ENCODE results near the gene CHURC1. TPM values are rescaled to one million over a fixed set of nuclear protein-coding genes. Genes with fewer than 3 reads are reported as not detected.

Gene CHURC1
- total RNA-seq, 1 experiment from 2014 or later = 52.4 TPM

DNA sequence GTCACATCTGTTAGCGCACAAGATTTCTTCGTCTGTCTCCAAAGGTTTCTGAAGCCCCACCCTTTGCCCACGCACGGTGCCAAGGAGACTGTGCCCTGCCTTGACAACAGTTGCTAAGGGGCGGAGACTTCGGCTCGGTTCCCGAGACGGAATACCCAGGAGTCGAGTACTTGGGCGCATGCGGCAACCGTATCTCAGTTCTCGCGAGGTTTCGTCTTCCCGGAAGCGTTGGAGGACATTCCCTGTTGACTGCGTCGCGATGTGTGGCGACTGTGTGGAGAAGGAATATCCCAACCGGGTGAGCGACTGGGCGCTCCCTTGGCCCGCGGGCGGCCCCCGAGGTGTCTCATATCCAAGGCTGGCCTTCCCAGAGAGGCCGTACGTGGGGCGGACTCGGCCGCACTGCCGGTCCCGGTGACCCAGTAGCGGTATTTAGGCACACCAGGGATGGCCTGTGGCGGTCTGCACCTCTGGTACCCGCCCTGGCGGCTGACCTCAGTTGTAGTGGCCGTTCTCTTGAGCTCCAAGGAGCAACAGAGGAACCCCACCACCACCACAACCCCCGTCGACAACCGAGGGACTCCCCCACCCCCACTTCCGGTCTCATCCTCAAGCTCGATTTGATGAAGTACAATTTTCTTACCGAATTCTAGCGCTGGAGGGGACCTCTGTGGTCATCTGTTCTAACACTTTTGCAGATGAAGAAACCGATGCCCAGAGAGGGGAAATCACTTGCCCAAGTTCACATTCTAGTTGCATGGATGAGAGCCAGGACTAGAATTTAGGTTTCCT is at the start of gene CHURC1 (continued):
- TF ChIP-seq, protein P1, sequence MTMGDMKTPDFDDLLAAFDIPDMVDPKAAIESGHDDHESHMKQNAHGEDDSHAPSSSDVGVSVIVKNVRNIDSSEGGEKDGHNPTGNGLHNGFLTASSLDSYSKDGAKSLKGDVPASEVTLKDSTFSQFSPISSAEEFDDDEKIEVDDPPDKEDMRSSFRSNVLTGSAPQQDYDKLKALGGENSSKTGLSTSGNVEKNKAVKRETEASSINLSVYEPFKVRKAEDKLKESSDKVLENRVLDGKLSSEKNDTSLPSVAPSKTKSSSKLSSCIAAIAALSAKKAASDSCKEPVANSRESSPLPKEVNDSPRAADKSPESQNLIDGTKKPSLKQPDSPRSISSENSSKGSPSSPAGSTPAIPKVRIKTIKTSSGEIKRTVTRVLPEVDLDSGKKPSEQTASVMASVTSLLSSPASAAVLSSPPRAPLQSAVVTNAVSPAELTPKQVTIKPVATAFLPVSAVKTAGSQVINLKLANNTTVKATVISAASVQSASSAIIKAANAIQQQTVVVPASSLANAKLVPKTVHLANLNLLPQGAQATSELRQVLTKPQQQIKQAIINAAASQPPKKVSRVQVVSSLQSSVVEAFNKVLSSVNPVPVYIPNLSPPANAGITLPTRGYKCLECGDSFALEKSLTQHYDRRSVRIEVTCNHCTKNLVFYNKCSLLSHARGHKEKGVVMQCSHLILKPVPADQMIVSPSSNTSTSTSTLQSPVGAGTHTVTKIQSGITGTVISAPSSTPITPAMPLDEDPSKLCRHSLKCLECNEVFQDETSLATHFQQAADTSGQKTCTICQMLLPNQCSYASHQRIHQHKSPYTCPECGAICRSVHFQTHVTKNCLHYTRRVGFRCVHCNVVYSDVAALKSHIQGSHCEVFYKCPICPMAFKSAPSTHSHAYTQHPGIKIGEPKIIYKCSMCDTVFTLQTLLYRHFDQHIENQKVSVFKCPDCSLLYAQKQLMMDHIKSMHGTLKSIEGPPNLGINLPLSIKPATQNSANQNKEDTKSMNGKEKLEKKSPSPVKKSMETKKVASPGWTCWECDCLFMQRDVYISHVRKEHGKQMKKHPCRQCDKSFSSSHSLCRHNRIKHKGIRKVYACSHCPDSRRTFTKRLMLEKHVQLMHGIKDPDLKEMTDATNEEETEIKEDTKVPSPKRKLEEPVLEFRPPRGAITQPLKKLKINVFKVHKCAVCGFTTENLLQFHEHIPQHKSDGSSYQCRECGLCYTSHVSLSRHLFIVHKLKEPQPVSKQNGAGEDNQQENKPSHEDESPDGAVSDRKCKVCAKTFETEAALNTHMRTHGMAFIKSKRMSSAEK (CRISPR knock-in tag; IDR thresholded peaks at IDR 0.05; ENCODE audit: borderline replicate concordance) = no peak
- TF ChIP-seq RELA (CRISPR knock-in tag; IDR thresholded peaks at IDR 0.05; ENCODE audit: borderline replicate concordance) = no peak
- peak; percentile 92 for TF ChIP-seq ETV6 (CRISPR knock-in tag; IDR thresholded peaks at IDR 0.05)
- TF ChIP-seq, protein P2, sequence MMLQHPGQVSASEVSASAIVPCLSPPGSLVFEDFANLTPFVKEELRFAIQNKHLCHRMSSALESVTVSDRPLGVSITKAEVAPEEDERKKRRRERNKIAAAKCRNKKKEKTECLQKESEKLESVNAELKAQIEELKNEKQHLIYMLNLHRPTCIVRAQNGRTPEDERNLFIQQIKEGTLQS (CRISPR knock-in tag; conservative IDR thresholded peaks at IDR 0.05) = no peak
- TF ChIP-seq, protein P3, sequence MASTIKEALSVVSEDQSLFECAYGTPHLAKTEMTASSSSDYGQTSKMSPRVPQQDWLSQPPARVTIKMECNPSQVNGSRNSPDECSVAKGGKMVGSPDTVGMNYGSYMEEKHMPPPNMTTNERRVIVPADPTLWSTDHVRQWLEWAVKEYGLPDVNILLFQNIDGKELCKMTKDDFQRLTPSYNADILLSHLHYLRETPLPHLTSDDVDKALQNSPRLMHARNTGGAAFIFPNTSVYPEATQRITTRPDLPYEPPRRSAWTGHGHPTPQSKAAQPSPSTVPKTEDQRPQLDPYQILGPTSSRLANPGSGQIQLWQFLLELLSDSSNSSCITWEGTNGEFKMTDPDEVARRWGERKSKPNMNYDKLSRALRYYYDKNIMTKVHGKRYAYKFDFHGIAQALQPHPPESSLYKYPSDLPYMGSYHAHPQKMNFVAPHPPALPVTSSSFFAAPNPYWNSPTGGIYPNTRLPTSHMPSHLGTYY (CRISPR knock-in tag; IDR thresholded peaks at IDR 0.05) = no peak
- TF ChIP-seq TP53 (CRISPR knock-in tag; IDR thresholded peaks at IDR 0.05) = 0 out of 2 replicates have a peak, but pooled peaks have one; percentile 51
- no peak for TF ChIP-seq TCF7 (CRISPR knock-in tag; IDR thresholded peaks at IDR 0.05; ENCODE audit: low read depth)
- TF ChIP-seq FOXK1 (CRISPR knock-in tag; IDR thresholded peaks at IDR 0.05) = peak; percentile 87
- TF ChIP-seq ZNF416 (CRISPR knock-in tag; IDR thresholded peaks at IDR 0.05) = no peak
- TF ChIP-seq, protein P4, sequence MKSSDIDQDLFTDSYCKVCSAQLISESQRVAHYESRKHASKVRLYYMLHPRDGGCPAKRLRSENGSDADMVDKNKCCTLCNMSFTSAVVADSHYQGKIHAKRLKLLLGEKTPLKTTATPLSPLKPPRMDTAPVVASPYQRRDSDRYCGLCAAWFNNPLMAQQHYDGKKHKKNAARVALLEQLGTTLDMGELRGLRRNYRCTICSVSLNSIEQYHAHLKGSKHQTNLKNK (CRISPR knock-in tag; IDR thresholded peaks at IDR 0.05) = no peak
- TF ChIP-seq, protein P5, sequence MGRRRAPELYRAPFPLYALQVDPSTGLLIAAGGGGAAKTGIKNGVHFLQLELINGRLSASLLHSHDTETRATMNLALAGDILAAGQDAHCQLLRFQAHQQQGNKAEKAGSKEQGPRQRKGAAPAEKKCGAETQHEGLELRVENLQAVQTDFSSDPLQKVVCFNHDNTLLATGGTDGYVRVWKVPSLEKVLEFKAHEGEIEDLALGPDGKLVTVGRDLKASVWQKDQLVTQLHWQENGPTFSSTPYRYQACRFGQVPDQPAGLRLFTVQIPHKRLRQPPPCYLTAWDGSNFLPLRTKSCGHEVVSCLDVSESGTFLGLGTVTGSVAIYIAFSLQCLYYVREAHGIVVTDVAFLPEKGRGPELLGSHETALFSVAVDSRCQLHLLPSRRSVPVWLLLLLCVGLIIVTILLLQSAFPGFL (CRISPR knock-in tag; IDR thresholded peaks at IDR 0.05; ENCODE audit: borderline replicate concordance) = no peak
- no peak for TF ChIP-seq ZNF671 (CRISPR knock-in tag; IDR thresholded peaks at IDR 0.05)
- TF ChIP-seq PRRX2 (CRISPR knock-in tag; IDR thresholded peaks at IDR 0.05) = no peak
- TF ChIP-seq GABPB1 (CRISPR knock-in tag; IDR thresholded peaks at IDR 0.05) = peak; percentile 60
- TF ChIP-seq, protein P6, sequence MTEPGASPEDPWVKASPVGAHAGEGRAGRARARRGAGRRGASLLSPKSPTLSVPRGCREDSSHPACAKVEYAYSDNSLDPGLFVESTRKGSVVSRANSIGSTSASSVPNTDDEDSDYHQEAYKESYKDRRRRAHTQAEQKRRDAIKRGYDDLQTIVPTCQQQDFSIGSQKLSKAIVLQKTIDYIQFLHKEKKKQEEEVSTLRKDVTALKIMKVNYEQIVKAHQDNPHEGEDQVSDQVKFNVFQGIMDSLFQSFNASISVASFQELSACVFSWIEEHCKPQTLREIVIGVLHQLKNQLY (CRISPR knock-in tag; IDR thresholded peaks at IDR 0.05) = no peak
- peak; percentile 51; the same call in 1 of the 2 replicates for TF ChIP-seq ZNF232 (CRISPR knock-in tag; IDR thresholded peaks at IDR 0.05)
- TF ChIP-seq, protein P7, sequence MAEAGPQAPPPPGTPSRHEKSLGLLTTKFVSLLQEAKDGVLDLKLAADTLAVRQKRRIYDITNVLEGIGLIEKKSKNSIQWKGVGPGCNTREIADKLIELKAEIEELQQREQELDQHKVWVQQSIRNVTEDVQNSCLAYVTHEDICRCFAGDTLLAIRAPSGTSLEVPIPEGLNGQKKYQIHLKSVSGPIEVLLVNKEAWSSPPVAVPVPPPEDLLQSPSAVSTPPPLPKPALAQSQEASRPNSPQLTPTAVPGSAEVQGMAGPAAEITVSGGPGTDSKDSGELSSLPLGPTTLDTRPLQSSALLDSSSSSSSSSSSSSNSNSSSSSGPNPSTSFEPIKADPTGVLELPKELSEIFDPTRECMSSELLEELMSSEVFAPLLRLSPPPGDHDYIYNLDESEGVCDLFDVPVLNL (CRISPR knock-in tag; IDR thresholded peaks at IDR 0.05; ENCODE audit: borderline replicate concordance, low read depth) = no peak
